GM21528 (cell line): ENCODE data around the gene CFAP141.
A peak's percentile ranks its signal among the peaks of the same experiment; 100 is the strongest.

Source experiments
- ATAC-seq: cut with Tn5 transposase; IDR thresholded peaks from one replicate; pipeline ENCODE4 v1.9.1; 2021; ENCODE audit warnings: mild to moderate bottlenecking, moderate library complexity; ENCODE audit not compliant: unreplicated experiment, low FRiP score

The CFAP141 gene

GRCh38 chr1:154174654-154175053 lies 31.5 kb downstream of the CFAP141 start:
- ATAC-seq, result no peak

GRCh38 chr1:154171880-154172279 lies 34.3 kb downstream of the CFAP141 start:
- no peak for ATAC-seq

- no peak for ATAC-seq
Observed at GRCh38 chr1:154171223-154171583, 34.9 kb downstream of the CFAP141 start.

GRCh38 chr1:154170547-154171222 lies 35.4 kb downstream of the CFAP141 start:
- ATAC-seq, result no peak

GRCh38 chr1:154167461-154167860 lies 38.7 kb downstream of the CFAP141 start:
- no peak for ATAC-seq

GRCh38 chr1:154166207-154166606 lies 39.9 kb downstream of the CFAP141 start:
- no peak for ATAC-seq

GRCh38 chr1:154159554-154159953 lies 46.6 kb downstream of the CFAP141 start:
- ATAC-seq, result no peak

- no peak for ATAC-seq
Observed at GRCh38 chr1:154158307-154159125, 47.6 kb downstream of the CFAP141 start.

GRCh38 chr1:154157520-154158306 lies 48.4 kb downstream of the CFAP141 start:
- peak; percentile 71 for ATAC-seq

- ATAC-seq, result no peak
Observed at GRCh38 chr1:154155251-154155650, 50.9 kb downstream of the CFAP141 start.

- no peak for ATAC-seq
Observed at GRCh38 chr1:154154534-154155191, 51.5 kb downstream of the CFAP141 start, which contains the start of gene NUP210L. Gene NUP210L, minus strand, starts transcription at chr1:154155073.

GRCh38 chr1:154154053-154154452 lies 52.1 kb downstream of the CFAP141 start:
- ATAC-seq, result no peak

GRCh38 chr1:154151311-154151710 lies 54.8 kb downstream of the CFAP141 start:
- ATAC-seq, result no peak
